Ectodermal cell (in vitro differentiated cells): Measurements from ENCODE around the gene TNS1.

Experiments used
- H3K27ac ChIP-seq: 2 replicates; pipeline ENCODE4 v1.7.0; 2013; ENCODE audit warnings: mild to moderate bottlenecking, low read depth, low read length; ENCODE audit not compliant: insufficient read depth, poor library complexity, severe bottlenecking
- H3K27me3 ChIP-seq: 2 replicates; pipeline ENCODE4 v1.7.0; 2013; ENCODE audit warnings: mild to moderate bottlenecking, low read length; ENCODE audit not compliant: insufficient read depth, control insufficient read depth, poor library complexity, severe bottlenecking
- H3K36me3 ChIP-seq: one replicate; pipeline ENCODE4 v1.7.0; 2013; ENCODE audit warnings: low read length; ENCODE audit not compliant: control insufficient read depth, insufficient read depth
- H3K4me1 ChIP-seq: one replicate; pipeline ENCODE4 v1.7.0; 2013; ENCODE audit warnings: low read length; ENCODE audit not compliant: control insufficient read depth, insufficient read depth
- H3K4me3 ChIP-seq: 2 replicates; pipeline ENCODE4 v1.7.0; 2013; ENCODE audit warnings: low read depth, low read length, control low read depth; ENCODE audit not compliant: insufficient read depth
- H3K9me3 ChIP-seq: 2 replicates; pipeline ENCODE4 v1.7.0; 2013; ENCODE audit warnings: mild to moderate bottlenecking, low read length, moderate library complexity; ENCODE audit not compliant: control insufficient read depth
- WGBS, 2 experiments: methylation state at CpG; one replicate each; pipeline ENCODE4 v1.1.7; 2013; ENCODE audit warnings: missing lambda C conversion rate in 2 of 2; 5-methylcytosine and 5-hydroxymethylcytosine counted together

Gene TNS1

DNA sequence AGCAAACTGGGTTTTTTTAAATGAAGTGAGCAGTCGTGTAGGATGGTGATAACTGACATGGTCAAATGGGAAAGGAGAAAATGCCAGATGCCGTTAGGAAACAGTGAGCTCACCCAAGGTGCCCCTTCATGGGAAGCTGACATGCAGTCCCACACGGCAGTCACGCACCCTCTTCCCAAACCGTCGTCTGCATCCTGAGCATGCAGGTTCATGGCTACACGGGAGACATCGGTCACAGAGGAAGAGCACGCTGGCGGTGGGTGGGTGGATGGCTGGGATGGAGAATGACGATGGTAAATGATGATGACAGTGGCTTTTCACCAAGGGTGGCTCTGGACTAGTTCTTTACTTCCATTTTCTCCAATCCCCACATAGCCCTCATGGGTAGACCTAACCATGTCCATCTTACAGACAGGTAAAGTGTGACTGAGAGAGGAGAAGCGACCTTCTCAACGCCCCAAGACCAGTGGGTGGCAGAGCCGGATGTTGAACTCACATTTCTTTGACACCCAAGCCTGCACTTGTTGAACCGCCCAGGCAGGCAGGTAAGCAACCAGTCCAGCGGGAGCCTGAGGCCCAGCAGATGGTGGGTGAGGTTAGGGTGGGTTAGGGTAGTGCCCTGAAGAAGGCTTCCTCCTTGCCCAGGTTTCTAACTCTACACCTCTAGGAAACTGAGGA, 44.5 kb downstream of the TNS1 start:
- H3K27me3 ChIP-seq: no peaks in the 10 kb centered on the region
- no peak overlapping the region for H3K27ac ChIP-seq
- H3K36me3 ChIP-seq: no peaks in the 10 kb centered on the region
- H3K4me3 ChIP-seq: no peak overlapping the region
- peaks cover 8% of the 10 kb centered on the region for H3K4me1 ChIP-seq
- 94 to 95% methylated on average over 16 of the region's 16 CpGs for WGBS, 2 experiments
- H3K9me3 ChIP-seq: no peaks in the 10 kb centered on the region

DNA sequence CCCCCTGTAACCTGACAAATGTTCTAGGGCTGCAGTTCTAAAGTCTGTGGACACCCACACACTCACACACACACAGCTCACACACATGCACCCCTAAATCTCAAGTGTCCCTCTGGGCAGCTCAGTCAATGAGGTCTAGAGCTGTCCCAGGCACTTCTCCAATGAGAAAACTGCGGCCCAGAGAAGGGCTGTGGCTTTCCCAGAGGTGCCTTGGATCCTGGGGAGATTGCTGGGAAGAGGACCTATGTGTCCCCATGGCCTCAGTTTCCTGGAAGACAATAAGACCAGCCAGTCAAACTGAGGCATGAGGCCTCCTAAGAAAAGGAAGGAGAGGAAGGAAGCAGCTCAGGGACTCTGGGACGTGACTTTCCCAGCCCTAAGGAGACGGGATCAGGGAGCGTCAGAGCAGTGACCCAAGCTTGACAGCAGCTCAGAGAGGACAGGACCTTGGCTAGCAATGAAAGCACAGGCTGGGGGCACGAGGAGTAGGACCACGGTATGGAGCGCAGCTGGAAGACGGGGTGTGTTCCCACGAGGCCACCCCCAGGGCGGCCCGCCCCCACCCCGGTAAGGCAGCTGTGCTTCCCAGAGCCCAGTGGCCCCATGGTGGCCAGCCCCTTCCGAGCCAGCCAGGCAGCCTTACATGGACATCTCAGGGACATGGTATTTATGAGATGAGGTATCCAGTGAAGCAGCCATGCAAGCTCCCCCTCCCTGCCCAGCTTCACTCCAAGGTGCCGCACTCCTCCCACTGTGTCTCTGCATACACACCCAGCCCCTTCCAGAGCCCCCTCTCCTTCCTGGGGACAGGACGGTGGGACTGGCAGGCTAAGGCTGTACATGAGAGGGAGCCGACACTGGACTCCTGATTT, 46.0 kb downstream of the TNS1 start:
- WGBS, 2 experiments: 87 to 88% methylated on average over 16 of the region's 16 CpGs
- no peak overlapping the region for H3K4me3 ChIP-seq
- H3K9me3 ChIP-seq: no peaks in the 10 kb centered on the region
- H3K4me1 ChIP-seq: peaks cover 8% of the 10 kb centered on the region
- no peaks in the 10 kb centered on the region for H3K27me3 ChIP-seq
- H3K27ac ChIP-seq: no peak overlapping the region
- no peaks in the 10 kb centered on the region for H3K36me3 ChIP-seq

DNA sequence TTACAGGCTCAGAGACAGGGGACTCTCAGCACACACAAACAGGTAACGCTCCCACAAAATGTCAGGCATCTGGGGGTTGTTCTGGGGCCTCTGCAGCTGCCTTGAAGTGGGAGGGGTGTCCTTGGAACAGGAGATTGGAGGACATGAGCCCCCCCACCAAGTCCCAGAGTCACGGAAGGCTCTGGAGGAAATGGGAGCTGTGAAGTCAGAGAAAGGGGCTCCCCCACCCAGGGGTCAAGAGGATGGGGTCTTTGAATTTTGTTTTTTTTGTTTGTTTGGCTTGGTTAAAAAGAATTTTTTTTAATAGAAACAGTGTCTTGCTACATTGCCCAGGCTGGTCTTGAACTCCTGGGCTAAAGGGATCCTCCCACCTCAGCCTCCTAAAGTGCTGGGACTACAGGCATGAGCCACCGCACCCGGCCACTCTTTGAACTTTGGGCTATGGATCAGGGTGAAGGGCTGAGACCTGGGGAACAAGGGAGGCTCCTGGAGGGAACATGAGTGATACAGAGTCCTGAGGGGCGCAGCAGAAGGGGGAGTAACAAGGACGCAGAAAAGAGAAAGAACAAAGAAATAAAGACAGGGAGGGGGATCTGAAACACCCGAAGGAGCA, 46.8 kb downstream of the TNS1 start:
- H3K4me3 ChIP-seq: no peak overlapping the region
- peaks cover 8% of the 10 kb centered on the region for H3K4me1 ChIP-seq
- 90 to 91% methylated on average over 7 of the region's 7 CpGs for WGBS, 2 experiments
- H3K27ac ChIP-seq: no peak overlapping the region
- no peaks in the 10 kb centered on the region for H3K36me3 ChIP-seq
- no peaks in the 10 kb centered on the region for H3K27me3 ChIP-seq
- no peaks in the 10 kb centered on the region for H3K9me3 ChIP-seq

DNA sequence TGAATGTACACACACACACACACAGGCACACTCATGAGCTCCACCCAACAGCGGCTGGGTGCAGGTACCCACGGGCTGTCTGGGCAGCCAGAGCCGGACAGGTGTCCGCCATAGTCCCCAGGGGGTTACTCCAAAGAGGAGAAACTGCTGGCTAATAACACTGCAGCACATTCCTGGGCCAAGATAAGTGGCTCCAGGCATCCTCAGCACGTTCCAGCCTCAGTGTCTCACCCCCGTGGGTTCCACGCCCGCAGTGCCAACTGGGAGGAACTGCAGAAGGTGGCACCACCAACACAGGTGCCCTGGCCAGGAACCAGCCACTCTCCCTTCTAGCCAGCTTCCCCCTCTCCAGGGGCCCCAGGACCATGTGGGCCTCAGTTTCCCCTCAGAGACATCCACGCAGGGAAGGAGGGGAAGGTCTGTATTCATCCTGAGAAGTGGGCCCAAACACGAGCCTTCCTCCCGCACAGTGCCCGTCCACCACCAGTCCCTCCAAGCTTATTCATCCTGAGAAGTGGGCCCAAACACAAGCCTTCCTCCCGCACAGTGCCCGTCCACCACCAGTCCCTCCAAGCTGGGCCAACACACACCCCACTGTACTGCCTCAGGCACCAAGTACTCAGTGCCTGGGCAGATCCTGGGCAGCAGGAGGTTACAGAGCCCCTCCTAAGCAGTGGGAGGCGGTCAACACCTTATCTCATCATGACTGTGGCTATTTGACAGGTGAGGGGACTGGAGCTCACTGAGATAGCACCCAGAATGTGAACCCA, 47.6 kb downstream of the TNS1 start:
- H3K27me3 ChIP-seq: no peaks in the 10 kb centered on the region
- H3K9me3 ChIP-seq: no peaks in the 10 kb centered on the region
- H3K4me3 ChIP-seq: no peak overlapping the region
- H3K36me3 ChIP-seq: no peaks in the 10 kb centered on the region
- WGBS, 2 experiments: 91 to 93% methylated on average over 15 of the region's 15 CpGs
- peaks cover 4% of the 10 kb centered on the region for H3K4me1 ChIP-seq
- H3K27ac ChIP-seq: no peak overlapping the region

DNA sequence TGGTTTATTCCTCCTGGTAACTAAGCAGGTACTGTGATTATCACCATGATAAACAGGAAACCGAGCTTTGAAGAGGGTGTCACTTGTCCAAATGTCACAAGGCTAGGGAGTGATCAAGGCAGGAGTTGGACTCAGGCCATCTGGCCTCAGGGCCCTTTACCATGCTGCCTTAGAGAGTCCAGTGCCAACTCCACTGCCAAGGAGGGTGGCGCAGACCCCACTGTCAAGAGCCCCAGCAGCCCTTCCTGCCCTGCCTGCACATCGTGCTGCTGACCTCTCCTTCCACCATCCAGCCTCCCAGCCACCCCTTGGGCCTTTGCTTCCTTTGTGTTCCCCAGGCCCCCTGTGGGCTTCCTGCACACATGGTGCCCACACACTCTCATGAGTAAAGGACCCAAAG, 48.3 kb downstream of the TNS1 start:
- no peaks in the 10 kb centered on the region for H3K27me3 ChIP-seq
- H3K27ac ChIP-seq: no peak overlapping the region
- 93 to 94% methylated on average over 3 of the region's 3 CpGs for WGBS, 2 experiments
- no peaks in the 10 kb centered on the region for H3K4me1 ChIP-seq
- no peak overlapping the region for H3K4me3 ChIP-seq
- no peaks in the 10 kb centered on the region for H3K36me3 ChIP-seq
- no peaks in the 10 kb centered on the region for H3K9me3 ChIP-seq

DNA sequence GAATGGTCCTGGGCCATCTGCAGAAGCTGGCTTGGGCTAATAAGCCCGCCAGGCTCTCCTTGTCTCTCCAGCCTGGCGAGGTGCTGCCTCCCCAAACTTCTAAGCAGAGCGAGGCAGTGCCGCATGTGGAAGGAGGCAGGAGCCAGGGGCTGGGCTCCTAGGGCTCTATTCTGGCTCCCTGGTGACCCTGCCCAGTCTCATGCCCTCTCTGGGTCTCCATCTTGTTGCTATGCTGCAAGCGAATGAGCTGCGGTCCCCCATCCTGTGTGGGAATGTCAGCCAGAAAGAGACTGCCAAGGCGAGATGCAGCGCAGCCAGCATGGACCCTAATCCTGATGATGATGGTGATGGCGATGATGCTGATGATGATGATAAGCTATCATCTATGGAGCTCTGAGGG, 48.7 kb downstream of the TNS1 start:
- Histone ChIP-seq H3K27ac (no peak overlapping the region), H3K9me3 (no peaks in the 10 kb centered on the region), H3K27me3 (no peaks in the 10 kb centered on the region), H3K36me3 (no peaks in the 10 kb centered on the region), H3K4me1 (no peaks in the 10 kb centered on the region), H3K4me3 (no peak overlapping the region)
- WGBS, 2 experiments: 94% methylated on average over 9 of the region's 9 CpGs

DNA sequence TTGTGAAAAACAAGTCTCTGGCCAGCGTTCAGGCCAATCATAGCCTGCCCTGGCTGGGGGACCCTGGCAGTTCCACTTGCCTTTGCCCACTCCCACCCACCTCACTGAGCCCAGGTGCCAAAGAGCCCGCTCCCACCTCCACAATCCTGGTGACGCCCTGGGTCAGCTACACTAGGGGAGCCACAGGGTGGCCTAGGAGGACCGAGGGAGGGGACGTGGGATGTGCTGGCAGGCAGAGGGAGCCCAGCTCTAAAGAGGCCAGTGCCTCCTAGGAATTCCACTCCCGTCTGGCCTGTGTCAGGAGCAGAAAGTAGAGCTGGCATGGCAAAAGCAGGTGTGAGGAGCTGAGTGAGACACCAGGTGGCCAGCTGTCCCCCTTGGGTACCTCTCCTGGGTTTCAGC, 49.3 kb downstream of the TNS1 start:
- Histone ChIP-seq H3K27ac (no peak overlapping the region), H3K4me3 (no peak overlapping the region), H3K27me3 (no peaks in the 10 kb centered on the region), H3K9me3 (no peaks in the 10 kb centered on the region), H3K36me3 (no peaks in the 10 kb centered on the region), H3K4me1 (no peaks in the 10 kb centered on the region)
- 86 to 88% methylated on average over 6 of the region's 6 CpGs for WGBS, 2 experiments

DNA sequence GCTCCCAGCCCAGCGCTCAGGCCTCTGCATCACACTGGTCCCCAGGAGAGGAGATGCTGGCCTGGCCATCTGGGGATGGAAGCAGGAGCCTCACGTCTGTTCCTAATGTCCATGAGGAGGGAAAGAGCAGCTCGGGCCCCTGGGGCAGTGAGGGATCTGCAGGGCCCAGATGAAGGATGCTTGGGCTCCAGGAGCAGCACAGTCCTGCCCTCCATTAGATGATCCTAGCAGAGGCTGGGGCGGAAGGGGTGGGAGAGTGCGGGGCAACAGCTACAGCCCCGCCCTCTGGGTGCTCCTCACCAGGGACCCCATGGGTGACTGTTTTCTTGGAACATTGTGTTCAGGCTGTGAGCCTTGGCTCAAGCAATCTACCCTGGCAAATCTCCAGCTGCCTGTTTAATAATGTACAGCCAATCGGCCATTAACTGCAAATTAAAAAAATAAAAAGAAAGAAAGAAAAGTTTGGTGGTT, 49.7 kb downstream of the TNS1 start:
- no peaks in the 10 kb centered on the region for H3K27me3 ChIP-seq
- H3K4me1 ChIP-seq: no peaks in the 10 kb centered on the region
- no peaks in the 10 kb centered on the region for H3K36me3 ChIP-seq
- no peaks in the 10 kb centered on the region for H3K9me3 ChIP-seq
- no peak overlapping the region for H3K27ac ChIP-seq
- no peak overlapping the region for H3K4me3 ChIP-seq
- WGBS, 2 experiments: 92 to 94% methylated on average over 7 of the region's 7 CpGs

DNA sequence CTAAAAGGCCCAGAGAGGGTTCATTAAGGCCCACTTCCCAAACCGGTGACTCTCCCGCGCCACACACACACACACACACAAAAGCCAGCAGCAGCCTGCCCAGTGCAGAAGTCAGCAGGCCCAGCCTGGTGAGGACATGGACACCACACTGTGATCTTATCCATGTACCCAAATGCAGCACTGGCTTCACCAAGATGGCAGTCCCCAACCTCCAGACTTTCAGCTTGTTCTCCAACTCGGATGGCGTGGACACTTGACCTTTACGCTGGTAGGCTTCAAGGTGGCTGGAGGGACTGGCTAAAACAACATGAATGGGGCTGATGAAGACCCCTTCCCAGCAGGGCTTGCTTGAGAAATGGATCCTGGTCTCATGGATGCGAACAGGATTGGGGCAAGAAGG, 50.4 kb downstream of the TNS1 start:
- Histone ChIP-seq H3K9me3 (no peaks in the 10 kb centered on the region), H3K4me1 (no peaks in the 10 kb centered on the region), H3K27ac (no peak overlapping the region), H3K4me3 (no peak overlapping the region), H3K27me3 (no peaks in the 10 kb centered on the region), H3K36me3 (no peaks in the 10 kb centered on the region)
- 94 to 95% methylated on average over 7 of the region's 7 CpGs for WGBS, 2 experiments
